ENCODE measurements around the gene PSMB9.

Gene PSMB9

GRCh38 chr6:32840604-32841246 lies 13.3 kb upstream of the PSMB9 start:
- H3K27ac ChIP-seq, result peak overlapping the region; percentile 98
- peaks cover 52% of the 10 kb centered on the region for H3K36me3 ChIP-seq
- no peaks in the 10 kb centered on the region for H3K27me3 ChIP-seq
- TF ChIP-seq CTCF (IDR thresholded peaks at IDR 0.05), result no peak
- no peak overlapping the region for H3K4me3 ChIP-seq (ENCODE audit: low read depth in 1 of 2, low read length in 1 of 2)
- no peaks in the 10 kb centered on the region for H3K9me3 ChIP-seq
- H3K4me1 ChIP-seq (ENCODE audit: control insufficient read depth in 1 of 2, insufficient read depth in 1 of 2, low read depth in 1 of 2, low read length in 1 of 2), result peaks cover 41 to 48% of the 10 kb centered on the region in 2 experiments

- TF ChIP-seq CTCF (IDR thresholded peaks at IDR 0.05), result no peak
- H3K27ac ChIP-seq, result peak overlapping the region; percentile 97
- H3K36me3 ChIP-seq, result peaks cover 52% of the 10 kb centered on the region
- no peaks in the 10 kb centered on the region for H3K27me3 ChIP-seq
- peaks cover 55 to 62% of the 10 kb centered on the region in 2 experiments for H3K4me1 ChIP-seq (ENCODE audit: control insufficient read depth in 1 of 2, insufficient read depth in 1 of 2, low read depth in 1 of 2, low read length in 1 of 2)
- H3K4me3 ChIP-seq (ENCODE audit: low read depth in 1 of 2, low read length in 1 of 2), result peak overlapping the region; percentile 88 to 93
- H3K9me3 ChIP-seq, result no peaks in the 10 kb centered on the region
Observed at GRCh38 chr6:32842021-32842650, 11.9 kb upstream of the PSMB9 start.

- TF ChIP-seq CTCF (IDR thresholded peaks at IDR 0.05), result no peak
- H3K36me3 ChIP-seq, result peaks cover 57% of the 10 kb centered on the region
- peak overlapping the region; percentile 97 for H3K27ac ChIP-seq
- H3K4me1 ChIP-seq (ENCODE audit: control insufficient read depth in 1 of 2, insufficient read depth in 1 of 2, low read depth in 1 of 2, low read length in 1 of 2), result peaks cover 55 to 62% of the 10 kb centered on the region in 2 experiments
- peak overlapping the region; percentile 88 to 93 for H3K4me3 ChIP-seq (ENCODE audit: low read depth in 1 of 2, low read length in 1 of 2)
- H3K9me3 ChIP-seq, result no peaks in the 10 kb centered on the region
- no peaks in the 10 kb centered on the region for H3K27me3 ChIP-seq
Observed at GRCh38 chr6:32842690-32843089, 11.3 kb upstream of the PSMB9 start.

GRCh38 chr6:32843331-32843978 lies 10.5 kb upstream of the PSMB9 start:
- peak; percentile 1 for TF ChIP-seq CTCF (IDR thresholded peaks at IDR 0.05)
- H3K9me3 ChIP-seq, result no peaks in the 10 kb centered on the region
- peaks cover 59 to 64% of the 10 kb centered on the region in 2 experiments for H3K4me1 ChIP-seq (ENCODE audit: control insufficient read depth in 1 of 2, insufficient read depth in 1 of 2, low read depth in 1 of 2, low read length in 1 of 2)
- H3K36me3 ChIP-seq, result peaks cover 64% of the 10 kb centered on the region
- H3K27ac ChIP-seq, result peak overlapping the region; percentile 97
- H3K4me3 ChIP-seq (ENCODE audit: low read depth in 1 of 2, low read length in 1 of 2), result peak overlapping the region; percentile 88 to 93
- no peaks in the 10 kb centered on the region for H3K27me3 ChIP-seq

- Histone ChIP-seq H3K27me3 (no peaks in the 10 kb centered on the region), H3K27ac (peak within 1 kb of the TSS; percentile 97), H3K36me3 (peaks cover 72% of the 10 kb centered on the region), H3K4me1 (ENCODE audit: control insufficient read depth in 1 of 2, insufficient read depth in 1 of 2, low read depth in 1 of 2, low read length in 1 of 2) (peaks cover 62 to 64% of the 10 kb centered on the region in 2 experiments), H3K4me3 (ENCODE audit: low read depth in 1 of 2, low read length in 1 of 2) (peak within 1 kb of the TSS; percentile 88 to 93), H3K9me3 (no peaks in the 10 kb centered on the region)
- peak; percentile 55 for TF ChIP-seq CTCF (IDR thresholded peaks at IDR 0.05)
Observed at GRCh38 chr6:32843979-32844838, 9.8 kb upstream of the PSMB9 start, which contains the start of gene PSMB8. PSMB8 (minus strand) TSS chr6:32844047; CDS start chr6:32843996, 51 bp downstream.
